Keratinocyte (primary cell): ENCODE data around the gene SLC1A2. TPM values are rescaled to one million over a fixed set of nuclear protein-coding genes. Genes with fewer than 3 reads are reported as not detected.

Experiments used
- DNase-seq: peaks from one replicate; pipeline ENCODE4 v3.0.0-alpha.2; 2011; ENCODE audit warnings: low read depth, missing footprints, low spot score
- FAIRE-seq: peaks from 2 replicates; lab custom pipeline; 2011; peaks lifted over from hg19 to GRCh38; lab: Jason Lieb, UNC
- H2AFZ ChIP-seq: 2 replicates; pipeline ENCODE4 v1.6.0; 2012; ENCODE audit warnings: low read length, control low read depth, inconsistent platforms; ENCODE audit not compliant: control insufficient read depth
- H3K27ac ChIP-seq: 2 replicates; pipeline ENCODE4 v1.5.1; 2011; ENCODE audit warnings: low read length; ENCODE audit not compliant: control insufficient read depth, insufficient read depth
- H3K27me3 ChIP-seq: 3 replicates; pipeline ENCODE4 v1.6.0; 2011; ENCODE audit warnings: low read length; ENCODE audit not compliant: control insufficient read depth, insufficient read depth; ENCODE audit errors: extremely low read depth
- H3K36me3 ChIP-seq, 2 experiments: 2 replicates in 1 of 2; 3 replicates in 1 of 2; pipeline ENCODE4 v1.5.1; 2011; ENCODE audit warnings: low read length in 2 of 2, mild to moderate bottlenecking in 1 of 2; ENCODE audit not compliant: control insufficient read depth in 2 of 2, insufficient read depth in 2 of 2; ENCODE audit errors: extremely low read depth in 1 of 2
- H3K4me1 ChIP-seq: 3 replicates; pipeline ENCODE4 v1.5.1; 2011; ENCODE audit warnings: low read length; ENCODE audit not compliant: control insufficient read depth, insufficient read depth; ENCODE audit errors: extremely low read depth
- H3K4me2 ChIP-seq: 3 replicates; pipeline ENCODE4 v1.6.0; 2011; ENCODE audit warnings: low read depth, low read length; ENCODE audit not compliant: control insufficient read depth, insufficient read depth; ENCODE audit errors: extremely low read depth
- H3K4me3 ChIP-seq, 3 experiments: fragments of 200-600 bp in 1 of 3; sonication (generic) in 1 of 3; 2 replicates in 2 of 3; 3 replicates in 1 of 3; pipeline ENCODE4 v1.5.1; 2011 to 2016; ENCODE audit warnings: low read length in 3 of 3, mild to moderate bottlenecking in 3 of 3, control low read depth in 2 of 3, inconsistent platforms in 1 of 3, low read depth in 1 of 3, mixed read lengths in 1 of 3, mixed run types in 1 of 3, moderate library complexity in 1 of 3; ENCODE audit not compliant: control insufficient read depth in 2 of 3, insufficient read depth in 2 of 3; ENCODE audit errors: extremely low read depth in 1 of 3
- H3K79me2 ChIP-seq: 2 replicates; pipeline ENCODE4 v1.6.0; 2012; ENCODE audit warnings: low read length; ENCODE audit not compliant: control insufficient read depth, insufficient read depth
- H3K9ac ChIP-seq: 3 replicates; pipeline ENCODE4 v1.6.0; 2011; ENCODE audit warnings: low read length; ENCODE audit not compliant: control insufficient read depth, insufficient read depth; ENCODE audit errors: extremely low read depth
- H3K9me1 ChIP-seq: 3 replicates; pipeline ENCODE4 v1.6.0; 2011; ENCODE audit warnings: low read length; ENCODE audit not compliant: control insufficient read depth, insufficient read depth; ENCODE audit errors: extremely low read depth
- H3K9me3 ChIP-seq: 2 replicates; pipeline ENCODE4 v1.5.1; 2012; ENCODE audit warnings: low read depth, low read length; ENCODE audit not compliant: control insufficient read depth
- H4K20me1 ChIP-seq: 3 replicates; pipeline ENCODE4 v1.6.0; 2011; ENCODE audit warnings: low read length; ENCODE audit not compliant: control insufficient read depth, insufficient read depth; ENCODE audit errors: extremely low read depth
- EZH2 ChIP-seq: IDR thresholded peaks from one replicate; pipeline ENCODE4 v1.6.1; 2012; ENCODE audit warnings: inconsistent platforms, mild to moderate bottlenecking, low read length, moderate library complexity
- dilution Hi-C: fragments of 300-500 bp; cut with MboI; formaldehyde crosslinking; loops from one replicate; pipeline ENCODE4 v1.7.0; 2020; ENCODE audit warnings: low sequenced_read_pairs; ENCODE audit not compliant: extremely low pct_ligation_motif_present
- polyA plus RNA-seq, 5 experiments: library from polyadenylated mRNA; depleted of rRNA in 3 of 5; stranded (reverse) in 3 of 5; stranded (forward) in 1 of 5; unstranded in 1 of 5; fragments of >200 nt; gene quantifications; 1 replicate in 1 of 5; 2 replicates in 3 of 5; 3 replicates in 1 of 5; pipeline versions ENCODE4 v1.2.1 to v1.2.3, GENCODE V29; 2011 to 2012; ENCODE audit warnings: missing spikeins in 2 of 5, low read depth in 1 of 5, low replicate concordance in 1 of 5
- TF ChIP-seq, protein P1 (sequence below), 3 experiments: IDR thresholded peaks in 1 of 3; conservative IDR thresholded peaks in 1 of 3; optimal IDR thresholded peaks in 1 of 3; 2 replicates in 2 of 3; 3 replicates in 1 of 3; pipeline versions ENCODE3 to v1.5.1; 2011; ENCODE audit warnings: low read length in 3 of 3, mild to moderate bottlenecking in 3 of 3, moderate library complexity in 2 of 3, control low read depth in 1 of 3, inconsistent platforms in 1 of 3; ENCODE audit not compliant: insufficient read depth in 2 of 3; ENCODE audit errors: extremely low read depth in 1 of 3

Gene SLC1A2
- polyA plus RNA-seq, 1 donor (not counting 4 experiments of a cell fraction or from before 2014, with no cell fraction given), result under 0.01 TPM

- FAIRE-seq (no peak), DNase-seq (no peak)
- Histone ChIP-seq H3K4me1 (peaks cover 23% of the 10 kb centered on the region), H3K79me2 (no peaks in the 10 kb centered on the region), H2AFZ (no peak overlapping the region), H3K4me2 (peak overlapping the region; percentile 61), H3K27ac (peak overlapping the region; percentile 94), H3K9ac (peak overlapping the region; percentile 64), H3K4me3 (no peak overlapping the region), H3K27me3 (no peaks in the 10 kb centered on the region), H3K9me1 (no peaks in the 10 kb centered on the region), H3K9me3 (no peaks in the 10 kb centered on the region), H4K20me1 (no peaks in the 10 kb centered on the region), H3K36me3 (no peaks in the 10 kb centered on the region)
- TF ChIP-seq, protein P1, sequence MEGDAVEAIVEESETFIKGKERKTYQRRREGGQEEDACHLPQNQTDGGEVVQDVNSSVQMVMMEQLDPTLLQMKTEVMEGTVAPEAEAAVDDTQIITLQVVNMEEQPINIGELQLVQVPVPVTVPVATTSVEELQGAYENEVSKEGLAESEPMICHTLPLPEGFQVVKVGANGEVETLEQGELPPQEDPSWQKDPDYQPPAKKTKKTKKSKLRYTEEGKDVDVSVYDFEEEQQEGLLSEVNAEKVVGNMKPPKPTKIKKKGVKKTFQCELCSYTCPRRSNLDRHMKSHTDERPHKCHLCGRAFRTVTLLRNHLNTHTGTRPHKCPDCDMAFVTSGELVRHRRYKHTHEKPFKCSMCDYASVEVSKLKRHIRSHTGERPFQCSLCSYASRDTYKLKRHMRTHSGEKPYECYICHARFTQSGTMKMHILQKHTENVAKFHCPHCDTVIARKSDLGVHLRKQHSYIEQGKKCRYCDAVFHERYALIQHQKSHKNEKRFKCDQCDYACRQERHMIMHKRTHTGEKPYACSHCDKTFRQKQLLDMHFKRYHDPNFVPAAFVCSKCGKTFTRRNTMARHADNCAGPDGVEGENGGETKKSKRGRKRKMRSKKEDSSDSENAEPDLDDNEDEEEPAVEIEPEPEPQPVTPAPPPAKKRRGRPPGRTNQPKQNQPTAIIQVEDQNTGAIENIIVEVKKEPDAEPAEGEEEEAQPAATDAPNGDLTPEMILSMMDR (optimal IDR thresholded peaks at IDR 0.05 in 1 of 3, IDR thresholded peaks at IDR 0.05 in 1 of 3, conservative IDR thresholded peaks at IDR 0.05 in 1 of 3; ENCODE audit: extremely low read depth in 1 of 3, insufficient read depth in 2 of 3, low read length in 3 of 3), result no peak
- no peak for TF ChIP-seq EZH2
- dilution Hi-C loops, result no loop called here
Observed at GRCh38 chr11:35337914-35338305, 81.4 kb downstream of the SLC1A2 start.

DNA sequence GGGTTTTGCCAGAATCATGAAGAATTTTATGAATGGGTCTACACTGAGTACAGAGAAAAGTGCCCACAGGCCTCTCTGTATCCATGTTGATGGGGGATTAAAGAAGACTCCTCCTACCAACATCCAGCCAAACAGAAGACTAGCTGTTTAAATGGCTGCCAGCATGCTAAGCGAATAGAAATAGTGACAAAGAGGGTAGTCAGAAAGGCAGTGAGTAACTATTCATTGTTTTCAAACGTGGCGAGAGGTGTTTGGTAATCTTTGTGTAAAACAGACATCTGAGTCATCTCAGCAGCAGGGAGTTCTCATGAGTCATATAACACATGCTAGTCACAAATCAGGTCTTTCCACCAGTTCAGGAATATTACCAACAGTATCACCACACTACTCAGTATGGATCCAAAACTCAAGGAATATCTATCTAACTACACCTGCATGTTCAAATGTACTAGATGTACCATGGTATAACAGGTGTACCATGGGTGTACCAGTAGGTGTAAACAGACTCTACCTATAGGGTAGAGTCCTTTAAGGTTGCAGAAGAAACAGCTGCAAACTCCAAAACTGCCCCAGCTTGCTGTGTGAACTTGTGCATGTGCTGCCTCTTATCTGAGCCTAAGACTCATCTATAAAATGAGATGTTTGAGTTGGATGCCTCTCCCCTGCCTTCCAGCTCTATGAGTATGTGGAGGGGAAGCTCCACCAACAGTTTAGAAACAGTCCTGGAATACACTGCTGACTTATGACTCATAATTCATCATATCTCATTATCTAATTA, 82.0 kb downstream of the SLC1A2 start:
- peak; percentile 86 for FAIRE-seq
- Histone ChIP-seq H3K9me1 (no peaks in the 10 kb centered on the region), H3K9me3 (no peaks in the 10 kb centered on the region), H3K9ac (peak overlapping the region; percentile 64), H3K36me3 (no peaks in the 10 kb centered on the region), H4K20me1 (no peaks in the 10 kb centered on the region), H3K79me2 (no peaks in the 10 kb centered on the region), H3K4me3 (peak overlapping the region in 1 of 3 experiments; percentile 40), H3K27ac (peak overlapping the region; percentile 94), H3K4me1 (peaks cover 23% of the 10 kb centered on the region), H3K4me2 (peak overlapping the region; percentile 61), H3K27me3 (no peaks in the 10 kb centered on the region), H2AFZ (peak overlapping the region; percentile 41)
- peak; percentile 94 for DNase-seq
- no peak for TF ChIP-seq EZH2
- TF ChIP-seq, protein P1 (optimal IDR thresholded peaks at IDR 0.05 in 1 of 3, IDR thresholded peaks at IDR 0.05 in 1 of 3, conservative IDR thresholded peaks at IDR 0.05 in 1 of 3; ENCODE audit: extremely low read depth in 1 of 3, insufficient read depth in 2 of 3, low read length in 3 of 3), result no peak
- dilution Hi-C loops, result no loop called here
